ENCODE data around the gene POU4F1.

DNA sequence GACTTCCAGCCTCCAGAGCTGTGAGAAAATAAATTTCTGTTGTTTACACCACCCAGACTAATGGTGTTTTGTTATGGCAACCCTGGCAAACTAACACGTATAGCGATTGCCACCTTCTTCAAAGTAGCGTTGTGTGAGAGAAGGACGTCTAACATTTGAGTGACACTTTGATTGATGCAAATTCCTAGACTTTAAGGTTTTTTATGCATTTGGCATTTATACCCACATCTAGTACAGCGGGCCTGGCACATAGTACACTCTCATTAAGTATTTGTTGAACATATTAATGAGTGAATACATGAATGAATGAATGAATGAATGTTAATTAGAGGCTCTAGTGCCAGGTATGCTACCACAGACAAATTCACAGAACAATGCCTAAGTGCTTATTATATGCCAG is 36.7 kb downstream of the POU4F1 start:
- no peak for TF ChIP-seq POLR2A (IDR thresholded peaks at IDR 0.05)
- TF ChIP-seq CTCF (IDR thresholded peaks at IDR 0.05), result no peak
- no peak for TF ChIP-seq POLR2AphosphoS5 (IDR thresholded peaks at IDR 0.05)
- TF ChIP-seq EP300 (IDR thresholded peaks at IDR 0.05), result no peak
